GM12878 (cell line): ENCODE results near the gene HNF4A. TPM values are rescaled to one million over a fixed set of nuclear protein-coding genes. Genes with fewer than 3 reads are reported as not detected.

Experiments used
- ATAC-seq: fragments of 200-7000 bp; cut with Tn5 transposase; 3 replicates; pipeline ENCODE4 v1.9.1; 2020; ENCODE audit warnings: mild to moderate bottlenecking, moderate library complexity
- BruUV-seq: library from RNA; stranded (reverse); fragments of 400-500 nt; replicated peaks from 2 replicates; lab custom pipeline; 2021; lab: Mats Ljungman, UMichigan
- CTCF ChIA-PET: fragments of 300-600 bp; sonication (Branson Sonifier 250); formaldehyde crosslinking; extraction: SDS; loops from one replicate; lab custom pipeline; 2021; ENCODE audit warnings: inconsistent platforms; lab: Yijun Ruan, JAX
- POLR2A ChIA-PET: fragments of 350-600 bp; formaldehyde crosslinking; extraction: SDS; loops from one replicate; lab custom pipeline; 2021; ENCODE audit warnings: inconsistent platforms; lab: Charles Lee
- RAD21 ChIA-PET: fragments of 300-600 bp; sonication (Branson Sonifier 250); formaldehyde crosslinking; loops from one replicate; lab custom pipeline; 2023; ENCODE audit warnings: antibody characterized with exemption; ENCODE audit not compliant: unreplicated experiment; lab: Charles Lee
- SMC1A ChIA-PET: fragments of 300-600 bp; sonication (Branson Sonifier 250); formaldehyde crosslinking; loops from one replicate; lab custom pipeline; 2023; ENCODE audit not compliant: unreplicated experiment, uncharacterized antibody; lab: Charles Lee
- DNase-seq: peaks from one replicate; pipeline ENCODE4 v3.0.0-alpha.2; 2011; ENCODE audit warnings: low read depth, low spot score
- FAIRE-seq: peaks from 3 replicates; lab custom pipeline; 2011; peaks lifted over from hg19 to GRCh38; lab: Jason Lieb, UNC
- H2AFZ ChIP-seq: 2 replicates; pipeline ENCODE4 v1.6.0; 2011; ENCODE audit warnings: low read depth, low read length, control low read depth; ENCODE audit not compliant: control insufficient read depth
- H3K27ac ChIP-seq: 2 replicates; pipeline ENCODE4 v1.5.1; 2011; ENCODE audit warnings: control low read depth; ENCODE audit not compliant: control insufficient read depth, insufficient read depth
- H3K27me3 ChIP-seq, 2 experiments: replicated peaks in 1 of 2; 2 replicates each; pipeline versions ENCODE4 v1.6.0 to v1.6.1; 2011; ENCODE audit warnings: low read length in 1 of 2; ENCODE audit not compliant: control insufficient read depth in 2 of 2, insufficient read depth in 2 of 2
- H3K36me3 ChIP-seq, 2 experiments: 2 replicates each; pipeline ENCODE4 v1.5.1; 2011; ENCODE audit warnings: low read length in 1 of 2; ENCODE audit not compliant: control insufficient read depth in 2 of 2, insufficient read depth in 2 of 2
- H3K4me1 ChIP-seq: 2 replicates; pipeline ENCODE4 v1.6.1; 2011; ENCODE audit warnings: mild to moderate bottlenecking, low read length, moderate library complexity, mixed read lengths; ENCODE audit not compliant: control insufficient read depth, insufficient read depth
- H3K4me2 ChIP-seq: 2 replicates; pipeline ENCODE4 v1.6.0; 2011; ENCODE audit warnings: control low read depth; ENCODE audit not compliant: control insufficient read depth, insufficient read depth
- H3K4me3 ChIP-seq: fragments of 200-600 bp; sonication (generic); 2 replicates; pipeline ENCODE4 v1.5.1; 2016
- H3K79me2 ChIP-seq: 2 replicates; pipeline ENCODE4 v1.6.0; 2011; ENCODE audit warnings: low read length; ENCODE audit not compliant: control insufficient read depth, insufficient read depth
- H3K9ac ChIP-seq: 2 replicates; pipeline ENCODE4 v1.8.0; 2011; ENCODE audit warnings: low read length, control low read depth, mixed read lengths; ENCODE audit not compliant: control insufficient read depth, insufficient read depth
- H3K9me3 ChIP-seq: replicated peaks from 3 replicates; pipeline ENCODE4 v1.5.1; 2011; ENCODE audit warnings: mild to moderate bottlenecking, low read length; ENCODE audit not compliant: control insufficient read depth, insufficient read depth
- H4K20me1 ChIP-seq: 2 replicates; pipeline ENCODE4 v1.6.0; 2011; ENCODE audit not compliant: control insufficient read depth, insufficient read depth
- BHLHE40 ChIP-seq, 2 experiments: fragments of 450-650 bp in 1 of 2; IDR thresholded peaks; 2 replicates each; pipeline ENCODE4 v1.6.1; 2011 to 2017; ENCODE audit warnings: low read depth in 2 of 2, borderline replicate concordance in 1 of 2, improper control_type of control experiment in 1 of 2, low read length in 1 of 2, mild to moderate bottlenecking in 1 of 2
- HCFC1 ChIP-seq: fragments of 150-350 bp; IDR thresholded peaks from 2 replicates; pipeline ENCODE4 v1.6.1; 2014; ENCODE audit warnings: low read length
- HDAC6 ChIP-seq: fragments of 200-600 bp; sonication (generic); IDR thresholded peaks from one replicate; pipeline ENCODE4 v1.8.0; 2017; ENCODE audit warnings: antibody characterized with exemption; ENCODE audit not compliant: unreplicated experiment
- PML ChIP-seq: IDR thresholded peaks from 2 replicates; pipeline ENCODE4 v1.6.1; 2012; ENCODE audit warnings: low read length, inconsistent platforms
- SMAD1 ChIP-seq: fragments of 450-650 bp; IDR thresholded peaks from 2 replicates; pipeline ENCODE4 v1.6.1; 2018; ENCODE audit warnings: mild to moderate bottlenecking, low read depth; ENCODE audit not compliant: partially characterized antibody
- ZNF24 ChIP-seq: fragments of 450-650 bp; IDR thresholded peaks from 2 replicates; pipeline ENCODE4 v1.6.1; 2017; ENCODE audit warnings: antibody characterized with exemption, mild to moderate bottlenecking
- WGBS: methylation state at CpG from one replicate; pipeline ENCODE4 v1.1.6; 2016; ENCODE audit warnings: low lambda C conversion rate; ENCODE audit not compliant: insufficient replicate concordance, insufficient coverage; ENCODE audit errors: missing lambda C conversion rate; 5-methylcytosine and 5-hydroxymethylcytosine counted together
- in situ Hi-C: fragments of 300-500 bp; cut with MboI; formaldehyde crosslinking; loops from 9 replicates; pipeline ENCODE4 v1.14.3; 2018; ENCODE audit warnings: mixed read lengths
- intact Hi-C: fragments of 100-400 bp; cut with micrococcal nuclease; formaldehyde crosslinking; loops from one replicate; pipeline ENCODE4 v1.14.2; 2022; ENCODE audit not compliant: unreplicated experiment
- polyA plus RNA-seq, 11 experiments: library from polyadenylated mRNA; depleted of rRNA in 4 of 11; unstranded in 6 of 11; stranded (reverse) in 5 of 11; fragments of >200 nt; fragmentation: Nextera tagmentation in 4 of 11; fragmentation: Illumina TruSeq in 1 of 11; extraction: Ambion mirVana in 4 of 11; extraction: Trizol in 1 of 11; gene quantifications; 1 replicate in 1 of 11; 2 replicates in 10 of 11; pipeline versions ENCODE4 v1.2.1 to v1.2.3, GENCODE V29; 2011 to 2016; ENCODE audit warnings: inconsistent platforms in 2 of 11, missing spikeins in 2 of 11, low read depth in 1 of 11
- total RNA-seq, 4 experiments: library from RNA; depleted of rRNA in 3 of 4; stranded (reverse); fragments of >200 nt in 3 of 4; fragmentation: Illumina TruSeq in 1 of 4; extraction: Trizol in 1 of 4; gene quantifications; 2 replicates each; pipeline versions ENCODE4 v1.2.1 to v1.2.3, GENCODE V29; 2013 to 2021
- TF ChIP-seq, protein P1 (sequence below): fragments of 450-650 bp; IDR thresholded peaks from 2 replicates; pipeline ENCODE4 v1.6.1; 2017; ENCODE audit warnings: mild to moderate bottlenecking
- TF ChIP-seq, protein P2 (sequence below): IDR thresholded peaks from 2 replicates; pipeline ENCODE4 v1.6.1; 2011; ENCODE audit warnings: low read depth, low read length, improper control_type of control experiment, borderline replicate concordance
- TF ChIP-seq, protein P3 (sequence below): fragments of 450-650 bp; IDR thresholded peaks from 2 replicates; pipeline ENCODE4 v1.6.1; 2017; ENCODE audit warnings: borderline replicate concordance
- TF ChIP-seq, protein P4 (sequence below): fragments of 450-650 bp; IDR thresholded peaks from 2 replicates; pipeline ENCODE4 v1.6.1; 2016; ENCODE audit warnings: mild to moderate bottlenecking
- TF ChIP-seq, protein P5 (sequence below): IDR thresholded peaks from 2 replicates; pipeline ENCODE4 v1.6.1; 2011; ENCODE audit warnings: borderline replicate concordance, low read depth, mild to moderate bottlenecking, moderate library complexity, low read length; ENCODE audit not compliant: insufficient read depth, poor library complexity, severe bottlenecking

HNF4A gene
- total and polyA plus RNA-seq, 10 of the 15 experiments (the other 5 are each of a cell fraction or from before 2014, with no cell fraction given): 0.21 TPM; not detected in 9

DNA sequence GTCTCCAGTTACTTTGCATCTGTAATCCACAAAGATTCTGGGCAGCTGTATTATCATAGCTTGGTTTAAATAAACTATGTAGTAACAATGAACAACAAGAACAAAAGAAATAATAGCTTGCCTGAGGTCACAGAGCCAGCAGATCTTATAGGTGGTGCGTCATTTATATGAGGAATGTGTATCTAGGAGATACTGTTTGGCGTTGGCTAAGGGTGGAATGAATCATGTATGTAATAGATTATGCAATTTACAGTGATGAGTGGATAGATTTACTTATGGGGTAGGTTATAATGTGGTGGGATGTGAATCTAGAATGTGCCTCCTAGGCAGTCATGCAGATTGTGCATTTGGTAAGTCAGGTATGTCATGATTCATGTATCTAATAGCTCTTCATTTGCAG lies 42.8 kb downstream of the HNF4A start (continued):
- TF ChIP-seq, protein P1, sequence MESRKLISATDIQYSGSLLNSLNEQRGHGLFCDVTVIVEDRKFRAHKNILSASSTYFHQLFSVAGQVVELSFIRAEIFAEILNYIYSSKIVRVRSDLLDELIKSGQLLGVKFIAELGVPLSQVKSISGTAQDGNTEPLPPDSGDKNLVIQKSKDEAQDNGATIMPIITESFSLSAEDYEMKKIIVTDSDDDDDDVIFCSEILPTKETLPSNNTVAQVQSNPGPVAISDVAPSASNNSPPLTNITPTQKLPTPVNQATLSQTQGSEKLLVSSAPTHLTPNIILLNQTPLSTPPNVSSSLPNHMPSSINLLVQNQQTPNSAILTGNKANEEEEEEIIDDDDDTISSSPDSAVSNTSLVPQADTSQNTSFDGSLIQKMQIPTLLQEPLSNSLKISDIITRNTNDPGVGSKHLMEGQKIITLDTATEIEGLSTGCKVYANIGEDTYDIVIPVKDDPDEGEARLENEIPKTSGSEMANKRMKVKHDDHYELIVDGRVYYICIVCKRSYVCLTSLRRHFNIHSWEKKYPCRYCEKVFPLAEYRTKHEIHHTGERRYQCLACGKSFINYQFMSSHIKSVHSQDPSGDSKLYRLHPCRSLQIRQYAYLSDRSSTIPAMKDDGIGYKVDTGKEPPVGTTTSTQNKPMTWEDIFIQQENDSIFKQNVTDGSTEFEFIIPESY: no peak
- TF ChIP-seq BHLHE40 (IDR thresholded peaks at IDR 0.05; ENCODE audit: borderline replicate concordance in 1 of 2, low read depth in 2 of 2, low read length in 1 of 2) (no peak), PML (no peak), HCFC1 (no peak), HDAC6 (no peak)
- TF ChIP-seq, protein P2, sequence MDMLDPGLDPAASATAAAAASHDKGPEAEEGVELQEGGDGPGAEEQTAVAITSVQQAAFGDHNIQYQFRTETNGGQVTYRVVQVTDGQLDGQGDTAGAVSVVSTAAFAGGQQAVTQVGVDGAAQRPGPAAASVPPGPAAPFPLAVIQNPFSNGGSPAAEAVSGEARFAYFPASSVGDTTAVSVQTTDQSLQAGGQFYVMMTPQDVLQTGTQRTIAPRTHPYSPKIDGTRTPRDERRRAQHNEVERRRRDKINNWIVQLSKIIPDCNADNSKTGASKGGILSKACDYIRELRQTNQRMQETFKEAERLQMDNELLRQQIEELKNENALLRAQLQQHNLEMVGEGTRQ: no peak
- TF ChIP-seq, protein P3, sequence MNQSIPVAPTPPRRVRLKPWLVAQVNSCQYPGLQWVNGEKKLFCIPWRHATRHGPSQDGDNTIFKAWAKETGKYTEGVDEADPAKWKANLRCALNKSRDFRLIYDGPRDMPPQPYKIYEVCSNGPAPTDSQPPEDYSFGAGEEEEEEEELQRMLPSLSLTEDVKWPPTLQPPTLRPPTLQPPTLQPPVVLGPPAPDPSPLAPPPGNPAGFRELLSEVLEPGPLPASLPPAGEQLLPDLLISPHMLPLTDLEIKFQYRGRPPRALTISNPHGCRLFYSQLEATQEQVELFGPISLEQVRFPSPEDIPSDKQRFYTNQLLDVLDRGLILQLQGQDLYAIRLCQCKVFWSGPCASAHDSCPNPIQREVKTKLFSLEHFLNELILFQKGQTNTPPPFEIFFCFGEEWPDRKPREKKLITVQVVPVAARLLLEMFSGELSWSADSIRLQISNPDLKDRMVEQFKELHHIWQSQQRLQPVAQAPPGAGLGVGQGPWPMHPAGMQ: no peak

DNA sequence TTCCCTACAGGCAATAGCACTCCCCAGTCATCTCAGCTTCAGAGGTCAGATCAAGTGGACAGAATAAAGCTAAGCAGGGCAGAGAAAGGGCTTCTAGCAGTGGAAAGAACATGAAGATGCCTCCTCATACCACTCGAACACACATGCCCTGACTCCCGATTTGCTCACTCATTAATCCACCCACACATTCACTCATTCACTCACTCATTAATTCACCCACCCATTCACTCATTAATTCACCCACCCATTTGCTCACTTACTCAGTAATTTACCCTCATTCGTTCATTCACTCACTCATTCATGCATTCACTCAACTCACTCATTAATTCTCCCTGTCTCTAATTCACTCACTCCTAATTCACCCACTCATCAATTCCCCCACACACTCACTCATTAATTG lies 43.9 kb downstream of the HNF4A start:
- H3K9me3 ChIP-seq: no peaks in the 10 kb centered on the region
- CTCF ChIA-PET: interaction anchor here (1.7 kb wide), 1 partner anchor 182 kb away, joined by 5 read pairs; no protein-coding TSS in a partner anchor
- BruUV-seq: no TSS peak
- 18% methylated on average over 3 of the region's 3 CpGs for WGBS
- POLR2A ChIA-PET: no interaction called here
- FAIRE-seq (no peak), ATAC-seq (no peak)
- H3K79me2 ChIP-seq: no peaks in the 10 kb centered on the region
- H3K27me3 ChIP-seq: peaks cover 0 to 6% of the 10 kb centered on the region in 2 experiments; a peak in 3 of 4 replicates
- intact Hi-C loops (no loop called here), in situ Hi-C loops (no loop called here)
- H3K4me2 ChIP-seq: no peak overlapping the region
- H3K27ac ChIP-seq: no peak overlapping the region
- no peaks in the 10 kb centered on the region for H3K36me3 ChIP-seq
- H2AFZ ChIP-seq: no peak overlapping the region
- RAD21 ChIA-PET: no interaction called here
- TF ChIP-seq, protein P4, sequence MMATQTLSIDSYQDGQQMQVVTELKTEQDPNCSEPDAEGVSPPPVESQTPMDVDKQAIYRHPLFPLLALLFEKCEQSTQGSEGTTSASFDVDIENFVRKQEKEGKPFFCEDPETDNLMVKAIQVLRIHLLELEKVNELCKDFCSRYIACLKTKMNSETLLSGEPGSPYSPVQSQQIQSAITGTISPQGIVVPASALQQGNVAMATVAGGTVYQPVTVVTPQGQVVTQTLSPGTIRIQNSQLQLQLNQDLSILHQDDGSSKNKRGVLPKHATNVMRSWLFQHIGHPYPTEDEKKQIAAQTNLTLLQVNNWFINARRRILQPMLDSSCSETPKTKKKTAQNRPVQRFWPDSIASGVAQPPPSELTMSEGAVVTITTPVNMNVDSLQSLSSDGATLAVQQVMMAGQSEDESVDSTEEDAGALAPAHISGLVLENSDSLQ: no peak
- TF ChIP-seq, protein P5, sequence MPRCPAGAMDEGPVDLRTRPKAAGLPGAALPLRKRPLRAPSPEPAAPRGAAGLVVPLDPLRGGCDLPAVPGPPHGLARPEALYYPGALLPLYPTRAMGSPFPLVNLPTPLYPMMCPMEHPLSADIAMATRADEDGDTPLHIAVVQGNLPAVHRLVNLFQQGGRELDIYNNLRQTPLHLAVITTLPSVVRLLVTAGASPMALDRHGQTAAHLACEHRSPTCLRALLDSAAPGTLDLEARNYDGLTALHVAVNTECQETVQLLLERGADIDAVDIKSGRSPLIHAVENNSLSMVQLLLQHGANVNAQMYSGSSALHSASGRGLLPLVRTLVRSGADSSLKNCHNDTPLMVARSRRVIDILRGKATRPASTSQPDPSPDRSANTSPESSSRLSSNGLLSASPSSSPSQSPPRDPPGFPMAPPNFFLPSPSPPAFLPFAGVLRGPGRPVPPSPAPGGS: peak; percentile 33
- TF ChIP-seq SMAD1 (no peak), ZNF24 (peak; percentile 77), BHLHE40 (IDR thresholded peaks at IDR 0.05; ENCODE audit: borderline replicate concordance in 1 of 2, low read depth in 2 of 2, low read length in 1 of 2) (no peak)
- TF ChIP-seq, all 136 proteins: peak for 2
- no peak overlapping the region for H3K4me3 ChIP-seq
- no peaks in the 10 kb centered on the region for H4K20me1 ChIP-seq
- H3K9ac ChIP-seq: no peak overlapping the region; the same call in 1 of the 2 replicates
- DNase-seq: no peak
- SMC1A ChIA-PET: no interaction called here
- H3K4me1 ChIP-seq: no peaks in the 10 kb centered on the region
